H1 (cell line): ENCODE results near the gene TRIM31. TPM values are rescaled to one million over a fixed set of nuclear protein-coding genes. Genes with fewer than 3 reads are reported as not detected.

Experiments used
- SP1 ChIP-seq: IDR thresholded peaks from 2 replicates; pipeline ENCODE4 v1.6.1; 2011; ENCODE audit warnings: low read depth, low read length
- polyA plus RNA-seq, 7 experiments: library from polyadenylated mRNA; depleted of rRNA in 3 of 7; stranded (reverse) in 5 of 7; unstranded in 2 of 7; fragments of >200 nt in 5 of 7; fragments of 200-250 nt in 2 of 7; gene quantifications; 1 replicate in 5 of 7; 2 replicates in 1 of 7; 4 replicates in 1 of 7; pipeline versions ENCODE4 v1.2.1 to v1.2.3, GENCODE V29; 2011 to 2013; ENCODE audit warnings: missing spikeins in 2 of 7, mixed read lengths in 2 of 7
- total RNA-seq: library from RNA; stranded (reverse); fragmentation: NEBNext Ultra II Directional; extraction: Animal tissue kit (Norgen Biotek cat#: 25700); gene quantifications from 2 replicates; pipeline ENCODE4 v1.2.1, GENCODE V29; 2021

TRIM31 gene
- total and polyA plus RNA-seq, 2 of the 8 experiments (the other 6 are each of a cell fraction or from before 2014, with no cell fraction given) = not detected

GRCh38 chr6:30066082-30066481, 46.8 kb downstream of the TRIM31 start (continued):
- TF ChIP-seq SP1 = no peak
